Sigmoid colon (tissue), 4 donors: ENCODE results near the gene ATP10D.

ENCODE experiments used
- CTCF ChIP-seq, 4 experiments: fragments of 450-650 bp in 3 of 4; fragments of 200-600 bp in 1 of 4; IDR thresholded peaks; one replicate each; pipeline ENCODE4 v1.5.1; 2016 to 2019; ENCODE audit warnings: antibody characterized with exemption in 4 of 4, mild to moderate bottlenecking in 3 of 4, moderate library complexity in 2 of 4
- POLR2A ChIP-seq, 2 donors: fragments of 450-650 bp; IDR thresholded peaks; one replicate each; pipeline ENCODE4 v1.6.1; 2016; ENCODE audit warnings: antibody characterized with exemption in 2 of 2, mild to moderate bottlenecking in 2 of 2, moderate library complexity in 2 of 2
- POLR2AphosphoS5 ChIP-seq, 4 donors: sonication (generic); formaldehyde crosslinking; IDR thresholded peaks; one replicate each; pipeline ENCODE4 v1.6.1; 2017; ENCODE audit warnings: antibody characterized with exemption in 4 of 4

GRCh38 chr4:47466056-47466785 is 18.9 kb upstream of the ATP10D start:
- no peak for TF ChIP-seq CTCF (IDR thresholded peaks at IDR 0.05)
- no peak for TF ChIP-seq POLR2A (IDR thresholded peaks at IDR 0.05)
- TF ChIP-seq POLR2AphosphoS5 (IDR thresholded peaks at IDR 0.05): no peak
